Stimulated activated CD8-positive, alpha-beta memory T cell treated with anti-CD3 and anti-CD28 coated beads, Interleukin-7, amount 100 ng/mL, for 1 hour (primary cell): ENCODE data around the gene HSPA1A.

ENCODE experiments used
- DNase-seq, 2 donors: peaks; one replicate each; pipeline ENCODE4 v3.0.0-alpha.2; 2020; ENCODE audit warnings: low read depth in 2 of 2

The HSPA1A gene

DNA sequence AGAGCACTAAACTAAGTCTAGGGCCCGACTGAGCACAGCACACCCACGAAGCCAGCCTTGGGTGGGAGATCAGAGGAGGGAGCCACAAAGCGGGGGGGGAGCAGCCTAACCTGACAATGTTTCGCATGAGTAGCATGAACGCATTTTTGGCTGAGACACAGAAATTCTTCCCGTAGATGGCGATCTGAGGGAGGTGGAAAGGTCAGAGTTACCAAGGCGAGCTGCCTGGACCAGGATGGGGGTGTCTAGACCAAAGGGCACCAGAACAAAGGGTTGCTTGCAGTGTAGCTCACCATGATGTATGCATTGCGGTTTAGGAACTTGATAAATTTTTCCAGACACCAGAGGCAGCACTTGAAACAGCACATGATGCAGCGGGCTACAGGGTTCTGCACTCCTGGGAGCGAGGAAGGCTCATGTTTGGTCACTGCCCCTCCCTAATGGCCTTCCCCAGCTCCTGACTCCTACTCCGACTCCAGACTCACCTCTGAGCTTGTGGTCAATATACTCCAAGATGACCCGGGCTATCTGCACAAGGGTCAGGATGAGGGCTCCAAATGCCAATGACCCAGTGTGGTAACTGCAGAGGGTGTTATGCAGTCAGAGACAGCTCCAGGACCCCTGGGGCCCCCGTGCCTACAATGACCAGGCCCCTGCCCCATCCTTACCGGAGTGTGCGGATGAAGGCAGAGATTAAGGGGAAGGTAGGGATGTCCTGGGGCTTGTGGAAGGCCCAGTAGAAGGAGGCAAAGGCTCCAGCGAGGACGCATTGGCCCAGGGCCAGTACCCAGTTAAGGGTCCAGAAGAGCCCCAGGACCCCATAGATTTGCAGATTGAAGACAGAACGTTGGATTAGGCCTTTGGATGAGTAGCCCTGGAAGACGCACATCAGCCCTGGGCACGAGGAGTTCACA lies 50.1 kb downstream of the HSPA1A start:
- no peak for DNase-seq
